ENCODE results near the gene RNF149. TPM values are rescaled to one million over a fixed set of nuclear protein-coding genes. Genes with fewer than 3 reads are reported as not detected.

The RNF149 gene
- total and polyA plus RNA-seq, 2 donors: 26.3 to 113 TPM

- H3K36me3 ChIP-seq (ENCODE audit: insufficient read depth): peaks cover 2% of the 10 kb centered on the region
- no peak overlapping the region for H3K27ac ChIP-seq (ENCODE audit: low read depth)
- DNase-seq (ENCODE audit: extremely low spot score): no peak
- WGBS: 79% methylated on average over 3 of the region's 3 CpGs
- H3K4me3 ChIP-seq (ENCODE audit: low read depth, low read length): no peak overlapping the region
- H3K4me1 ChIP-seq (ENCODE audit: insufficient read depth): no peaks in the 10 kb centered on the region
These were observed 36.3 kb downstream of the RNF149 start for GRCh38 chr2:101272045-101272784.

DNA sequence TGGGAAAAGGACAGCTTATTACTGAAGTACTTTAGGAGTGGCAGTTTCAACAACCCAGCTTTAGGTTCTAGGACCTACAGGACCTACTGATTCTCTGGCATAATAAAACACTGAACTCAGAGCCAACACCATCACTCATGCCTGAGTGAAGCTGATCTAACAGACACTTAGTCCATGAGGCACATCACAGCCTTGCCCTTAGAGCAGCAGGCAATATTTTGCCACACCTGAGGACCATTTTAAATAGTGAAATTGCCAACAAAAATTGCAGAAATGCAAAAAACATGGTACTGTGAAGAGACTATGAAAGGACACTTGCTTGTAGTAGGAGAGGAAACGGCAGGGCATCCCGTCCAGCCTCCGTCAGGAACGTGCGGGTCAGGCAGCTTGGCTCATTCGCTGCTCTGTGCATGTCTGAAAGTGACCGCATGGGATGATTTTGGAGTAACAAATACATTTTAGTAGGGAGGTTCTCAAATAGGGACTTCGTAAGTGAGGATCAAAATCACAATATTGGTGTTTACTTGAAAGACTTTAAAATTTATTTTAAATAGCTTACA, 37.7 kb downstream of the RNF149 start:
- no peak for DNase-seq (ENCODE audit: extremely low spot score)
- H3K36me3 ChIP-seq (ENCODE audit: insufficient read depth): peaks cover 2% of the 10 kb centered on the region
- WGBS: 87% methylated on average over 8 of the region's 8 CpGs

DNA sequence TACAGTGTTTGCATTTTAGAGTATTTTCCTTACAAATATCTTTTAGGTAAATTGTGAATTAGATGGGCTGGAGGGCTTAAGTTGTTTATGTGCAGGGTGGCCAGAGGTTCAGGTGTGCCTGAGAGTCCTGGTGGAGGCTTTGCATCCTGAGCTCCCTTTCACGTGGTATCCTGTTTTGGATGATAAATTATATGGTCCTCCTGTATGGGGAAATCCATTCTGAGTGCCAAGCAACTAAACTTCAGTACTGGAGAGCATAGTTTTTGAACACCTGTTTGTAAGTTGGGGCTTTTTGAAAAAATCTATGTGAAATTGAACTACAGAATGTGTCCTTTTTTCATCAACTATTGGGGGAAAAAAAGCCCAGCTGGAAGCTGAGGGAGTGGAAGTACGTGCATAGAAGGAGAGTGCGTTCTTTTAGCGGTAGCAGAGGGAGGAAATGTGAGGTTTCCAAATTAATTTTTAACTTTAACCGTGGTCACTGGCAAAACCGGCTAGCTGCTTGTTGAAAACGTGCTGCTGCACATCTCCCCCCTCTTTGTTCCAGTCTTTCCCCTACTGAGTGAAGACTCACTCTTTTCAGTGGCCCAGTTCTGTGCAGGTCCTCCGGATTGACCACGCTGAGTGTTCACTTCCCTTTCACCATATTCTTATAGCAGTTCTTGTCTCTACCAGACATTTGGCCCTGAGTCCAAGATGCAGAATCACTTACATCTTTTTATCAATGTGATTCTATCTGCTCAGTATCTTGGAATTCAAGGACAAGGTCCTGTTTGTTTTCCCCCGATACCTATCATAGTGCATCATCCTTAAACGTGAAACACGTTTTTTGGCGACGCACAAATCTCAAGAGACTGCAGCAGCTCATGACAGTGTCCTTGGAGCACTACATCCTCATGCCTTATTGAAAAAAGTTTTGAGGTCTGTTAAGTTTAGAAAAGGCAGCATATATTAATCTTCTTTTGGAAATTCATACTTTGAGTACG, 40.5 kb downstream of the RNF149 start:
- H3K4me3 ChIP-seq (ENCODE audit: low read depth, low read length): no peak overlapping the region
- no peak for DNase-seq (ENCODE audit: extremely low spot score)
- no peaks in the 10 kb centered on the region for H3K36me3 ChIP-seq (ENCODE audit: insufficient read depth)
- no peaks in the 10 kb centered on the region for H3K4me1 ChIP-seq (ENCODE audit: insufficient read depth)
- H3K27ac ChIP-seq (ENCODE audit: low read depth): no peak overlapping the region
- WGBS: 82% methylated on average over 15 of the region's 15 CpGs

More for the DNA sequence above, 37.7 kb downstream of the RNF149 start:
- Histone ChIP-seq H3K4me1 (ENCODE audit: insufficient read depth) (no peaks in the 10 kb centered on the region), H3K27ac (ENCODE audit: low read depth) (no peak overlapping the region), H3K4me3 (ENCODE audit: low read depth, low read length) (no peak overlapping the region)

DNA sequence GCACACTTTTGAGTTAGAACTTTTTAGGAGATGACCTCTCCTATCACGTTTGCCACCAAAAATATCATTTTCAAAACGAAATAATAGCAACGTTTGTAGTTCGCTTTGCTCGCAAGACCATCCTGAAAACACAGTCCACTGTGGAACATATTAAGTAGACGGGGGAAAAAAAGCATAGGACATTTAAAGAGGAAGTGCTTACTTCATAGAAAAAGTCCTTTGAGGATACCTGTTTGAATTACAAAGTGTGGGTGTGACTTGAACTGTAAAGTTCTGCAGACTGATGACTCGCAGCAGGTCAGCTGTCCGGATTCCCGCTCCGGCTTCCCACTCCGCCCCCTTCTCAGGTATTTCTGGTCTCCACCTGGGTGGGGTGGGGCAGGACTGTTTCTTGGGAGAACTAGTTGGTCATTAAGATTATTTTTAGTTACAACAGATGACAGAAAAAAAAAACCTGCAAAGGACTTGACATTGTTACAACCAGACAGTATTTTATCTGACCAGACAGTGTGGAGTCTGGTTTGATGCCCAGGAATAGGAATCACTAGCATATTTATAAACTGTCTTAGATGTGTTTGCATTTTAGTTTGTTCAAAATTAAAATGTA, 42.5 kb downstream of the RNF149 start:
- H3K4me3 ChIP-seq (ENCODE audit: low read depth, low read length): no peak overlapping the region
- H3K36me3 ChIP-seq (ENCODE audit: insufficient read depth): no peaks in the 10 kb centered on the region
- no peak overlapping the region for H3K27ac ChIP-seq (ENCODE audit: low read depth)
- no peaks in the 10 kb centered on the region for H3K4me1 ChIP-seq (ENCODE audit: insufficient read depth)
- DNase-seq (ENCODE audit: extremely low spot score): no peak
- 79% methylated on average over 11 of the region's 11 CpGs for WGBS

DNA sequence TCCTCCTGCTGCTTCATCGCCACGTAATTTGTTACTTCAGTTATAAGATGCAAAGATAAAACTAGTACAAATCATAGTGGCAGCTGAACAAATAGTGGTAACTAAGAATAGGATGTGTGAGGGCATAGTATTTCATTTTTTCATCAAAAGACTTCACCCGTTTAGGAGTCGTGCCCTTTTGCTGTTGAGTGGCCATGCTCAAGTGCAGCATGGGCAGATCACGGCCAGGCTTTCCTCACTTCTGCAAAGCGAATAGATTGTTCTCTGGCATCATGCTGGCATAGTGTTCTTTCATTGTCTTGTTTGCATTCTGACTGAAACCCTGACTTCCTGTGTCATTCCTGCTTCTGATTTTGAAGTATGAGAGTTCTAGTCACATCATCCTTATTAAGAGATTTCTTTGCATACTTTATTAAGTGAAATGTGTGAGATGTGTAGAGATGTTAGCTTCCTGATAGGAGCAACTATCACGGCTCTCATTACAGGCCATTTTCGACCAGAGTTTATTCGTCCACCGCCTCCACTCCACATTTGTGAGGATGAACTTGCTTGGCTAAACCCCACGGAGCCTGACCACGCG, 44.1 kb downstream of the RNF149 start:
- WGBS: 92% methylated on average over 13 of the region's 13 CpGs
- no peak for DNase-seq (ENCODE audit: extremely low spot score)
- Histone ChIP-seq H3K4me3 (ENCODE audit: low read depth, low read length) (no peak overlapping the region), H3K4me1 (ENCODE audit: insufficient read depth) (no peaks in the 10 kb centered on the region), H3K36me3 (ENCODE audit: insufficient read depth) (peaks cover 4% of the 10 kb centered on the region), H3K27ac (ENCODE audit: low read depth) (no peak overlapping the region)

- Histone ChIP-seq H3K4me1 (ENCODE audit: insufficient read depth) (no peaks in the 10 kb centered on the region), H3K36me3 (ENCODE audit: insufficient read depth) (peaks cover 4% of the 10 kb centered on the region), H3K27ac (ENCODE audit: low read depth) (no peak overlapping the region), H3K4me3 (ENCODE audit: low read depth, low read length) (no peak overlapping the region)
- 91% methylated on average over 1 of the region's 1 CpG for WGBS
- no peak for DNase-seq (ENCODE audit: extremely low spot score)
These were observed 45.1 kb downstream of the RNF149 start for GRCh38 chr2:101263377-101263800.

DNA sequence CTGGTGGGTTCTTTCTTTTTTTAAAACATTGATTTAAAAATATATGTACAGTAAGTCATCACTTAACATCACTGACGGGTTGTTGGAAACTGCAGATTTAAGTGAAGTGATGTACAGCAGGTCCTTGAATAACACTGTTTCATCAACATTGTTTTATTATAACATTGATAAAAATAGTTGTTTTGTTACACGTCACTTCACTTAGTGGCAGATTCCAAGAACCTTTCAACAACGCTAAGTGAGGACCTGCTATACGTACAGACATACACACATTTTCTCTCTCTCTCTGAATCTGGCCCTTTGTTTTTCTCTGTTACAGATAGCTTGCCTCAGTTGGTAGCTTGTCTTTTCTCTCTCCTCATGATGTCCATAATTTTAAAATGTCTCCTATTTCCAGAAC, 46.4 kb downstream of the RNF149 start:
- no peak for DNase-seq (ENCODE audit: extremely low spot score)
- no peak overlapping the region for H3K4me3 ChIP-seq (ENCODE audit: low read depth, low read length)
- H3K4me1 ChIP-seq (ENCODE audit: insufficient read depth): no peaks in the 10 kb centered on the region
- H3K36me3 ChIP-seq (ENCODE audit: insufficient read depth): peaks cover 4% of the 10 kb centered on the region
- no peak overlapping the region for H3K27ac ChIP-seq (ENCODE audit: low read depth)
- 81% methylated on average over 4 of the region's 4 CpGs for WGBS

DNA sequence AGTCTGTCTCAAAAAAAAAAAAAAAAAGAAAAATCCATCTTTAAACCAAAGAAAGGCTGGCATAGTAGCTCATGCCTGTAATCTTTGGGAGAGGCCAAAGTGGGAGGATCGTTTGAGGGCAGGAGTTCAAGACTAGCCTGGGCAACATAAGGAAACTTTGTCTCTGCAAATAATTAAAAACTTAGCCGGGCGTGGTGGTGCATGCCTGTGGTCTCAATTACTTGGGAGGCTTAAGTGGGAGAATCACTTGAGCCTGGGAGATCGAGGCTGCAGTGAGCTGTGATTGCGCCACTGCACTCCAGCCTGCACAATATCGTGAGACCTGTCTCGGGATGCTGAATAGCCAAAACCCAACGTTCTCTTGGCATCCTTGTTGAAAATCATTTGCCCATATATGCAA, 49.7 kb downstream of the RNF149 start:
- H3K36me3 ChIP-seq (ENCODE audit: insufficient read depth): peaks cover 4% of the 10 kb centered on the region
- H3K4me1 ChIP-seq (ENCODE audit: insufficient read depth): peaks cover 4% of the 10 kb centered on the region
- WGBS: 97% methylated on average over 8 of the region's 8 CpGs
- no peak overlapping the region for H3K4me3 ChIP-seq (ENCODE audit: low read depth, low read length)
- no peak for DNase-seq (ENCODE audit: extremely low spot score)
- H3K27ac ChIP-seq (ENCODE audit: low read depth): no peak overlapping the region

- 96% methylated on average over 2 of the region's 2 CpGs for WGBS
- peaks cover 4% of the 10 kb centered on the region for H3K4me1 ChIP-seq (ENCODE audit: insufficient read depth)
- DNase-seq (ENCODE audit: extremely low spot score): no peak
- H3K36me3 ChIP-seq (ENCODE audit: insufficient read depth): peaks cover 4% of the 10 kb centered on the region
- H3K27ac ChIP-seq (ENCODE audit: low read depth): no peak overlapping the region
- no peak overlapping the region for H3K4me3 ChIP-seq (ENCODE audit: low read depth, low read length)
These were observed 52.2 kb downstream of the RNF149 start for GRCh38 chr2:101256316-101256715.

DNA sequence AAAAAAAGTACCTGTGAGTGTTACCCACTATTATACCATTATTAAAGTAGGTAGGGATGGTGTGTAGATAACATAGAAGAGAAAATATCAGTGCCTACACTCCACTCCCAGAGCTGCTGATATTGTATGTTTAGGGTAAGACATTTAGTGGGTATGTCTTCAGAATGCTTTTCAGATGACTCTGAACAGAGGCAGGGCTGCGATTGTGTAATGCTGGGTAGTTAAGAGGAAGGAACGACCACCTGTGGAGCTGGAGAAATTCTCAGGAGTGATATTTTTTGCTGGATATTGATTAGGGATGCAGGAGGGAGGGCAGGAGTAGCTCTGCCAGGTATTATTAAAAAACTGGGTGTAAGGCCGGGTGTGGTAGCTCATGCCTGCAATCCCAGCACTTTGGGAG, 53.0 kb downstream of the RNF149 start:
- H3K4me3 ChIP-seq (ENCODE audit: low read depth, low read length): no peak overlapping the region
- H3K27ac ChIP-seq (ENCODE audit: low read depth): no peak overlapping the region
- no peak for DNase-seq (ENCODE audit: extremely low spot score)
- 89% methylated on average over 3 of the region's 3 CpGs for WGBS
- peaks cover 4% of the 10 kb centered on the region for H3K36me3 ChIP-seq (ENCODE audit: insufficient read depth)
- H3K4me1 ChIP-seq (ENCODE audit: insufficient read depth): peaks cover 4% of the 10 kb centered on the region

- Histone ChIP-seq H3K4me1 (ENCODE audit: insufficient read depth) (peaks cover 4% of the 10 kb centered on the region), H3K36me3 (ENCODE audit: insufficient read depth) (no peaks in the 10 kb centered on the region), H3K27ac (ENCODE audit: low read depth) (no peak overlapping the region), H3K4me3 (ENCODE audit: low read depth, low read length) (peak overlapping the region; percentile 90)
- no peak for DNase-seq (ENCODE audit: extremely low spot score)
- WGBS: 29% methylated on average over 17 of the region's 17 CpGs
These were observed 54.6 kb downstream of the RNF149 start for GRCh38 chr2:101253703-101254450.

GRCh38 chr2:101253013-101253702, 55.3 kb downstream of the RNF149 start:
- no peaks in the 10 kb centered on the region for H3K36me3 ChIP-seq (ENCODE audit: insufficient read depth)
- peaks cover 4% of the 10 kb centered on the region for H3K4me1 ChIP-seq (ENCODE audit: insufficient read depth)
- under 1% methylated on average over 65 of the region's 65 CpGs for WGBS
- H3K4me3 ChIP-seq (ENCODE audit: low read depth, low read length): peak overlapping the region; percentile 90
- DNase-seq (ENCODE audit: extremely low spot score): no peak
- peak overlapping the region; percentile 85 for H3K27ac ChIP-seq (ENCODE audit: low read depth)
